Myometrial cell (primary cell): ENCODE data around the gene CYB5B. TPM values are rescaled to one million over a fixed set of nuclear protein-coding genes. Genes with fewer than 3 reads are reported as not detected.

Experiments
- total RNA-seq: library from RNA; depleted of rRNA; stranded (reverse); fragments of >200 nt; gene quantifications from 2 replicates; pipeline ENCODE4 v1.2.3, GENCODE V29; 2015

The CYB5B gene
- 152 and 168 TPM in 2 replicates for total RNA-seq

GRCh38 chr16:69424053-69424934 is at the start of gene CYB5B:
TSS of gene CYB5B (plus strand) at chr16:69424619. CDS start at chr16:69424684, 65 bp downstream.

Other genes with a start within 250 kb of the CYB5B start
- gene SNTB2, start 237.5 kb upstream of the CYB5B start, total RNA-seq, result 28.4 and 35.5 TPM in 2 replicates
- 32.4 and 35.7 TPM in 2 replicates for gene VPS4A, start 113.3 kb upstream of the CYB5B start, total RNA-seq
- gene PDF, start 94.0 kb upstream of the CYB5B start, total RNA-seq, result 19.3 and 24.8 TPM in 2 replicates
- 31.7 and 34.6 TPM in 2 replicates for gene COG8, start 85.1 kb upstream of the CYB5B start, total RNA-seq
- gene NIP7, start 84.8 kb upstream of the CYB5B start, total RNA-seq, result 26.9 and 34.9 TPM in 2 replicates
- gene TMED6, start 72.8 kb upstream of the CYB5B start, total RNA-seq, result not detected in 2 replicates
- 5.2 and 18.3 TPM in 2 replicates for gene TERF2, start 38.6 kb upstream of the CYB5B start, total RNA-seq
- 16.1 and 20.6 TPM in 2 replicates for gene NFAT5, start 141.3 kb downstream of the CYB5B start, total RNA-seq